Prostate gland (tissue), 2 donors: ENCODE measurements around the gene C11orf91.

Experiments used
- POLR2A ChIP-seq: fragments of 450-650 bp; IDR thresholded peaks from one replicate; pipeline ENCODE4 v1.6.1; 2016; ENCODE audit warnings: antibody characterized with exemption, mild to moderate bottlenecking
- TF ChIP-seq, protein P1 (sequence below), 4 experiments: fragments of 200-600 bp in 2 of 4; fragments of 450-650 bp in 2 of 4; sonication (generic) in 2 of 4; IDR thresholded peaks; 1 replicate in 3 of 4; 2 replicates in 1 of 4; pipeline ENCODE4 v1.5.1; 2016 to 2019; ENCODE audit warnings: antibody characterized with exemption in 4 of 4, mild to moderate bottlenecking in 2 of 4, moderate library complexity in 2 of 4

DNA sequence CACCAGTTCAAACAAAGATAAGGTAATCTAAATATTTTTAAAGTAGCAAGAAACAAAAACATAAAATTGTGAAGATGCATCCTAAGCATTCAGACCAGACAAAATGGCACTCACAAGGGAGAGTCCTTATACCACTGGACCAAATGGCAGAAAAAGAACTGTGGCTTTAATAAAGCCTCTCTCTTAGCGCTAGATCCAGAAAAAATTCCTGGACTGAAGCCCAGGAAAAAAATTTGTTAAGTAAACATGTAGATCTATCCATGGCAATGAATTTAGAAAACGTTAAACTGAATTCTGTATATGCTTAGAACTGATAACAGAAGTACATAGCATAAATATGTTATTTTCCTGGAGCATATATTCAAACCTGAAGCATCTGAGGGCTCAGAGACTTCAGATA is 47.4 kb upstream of the C11orf91 start:
- TF ChIP-seq, protein P1, sequence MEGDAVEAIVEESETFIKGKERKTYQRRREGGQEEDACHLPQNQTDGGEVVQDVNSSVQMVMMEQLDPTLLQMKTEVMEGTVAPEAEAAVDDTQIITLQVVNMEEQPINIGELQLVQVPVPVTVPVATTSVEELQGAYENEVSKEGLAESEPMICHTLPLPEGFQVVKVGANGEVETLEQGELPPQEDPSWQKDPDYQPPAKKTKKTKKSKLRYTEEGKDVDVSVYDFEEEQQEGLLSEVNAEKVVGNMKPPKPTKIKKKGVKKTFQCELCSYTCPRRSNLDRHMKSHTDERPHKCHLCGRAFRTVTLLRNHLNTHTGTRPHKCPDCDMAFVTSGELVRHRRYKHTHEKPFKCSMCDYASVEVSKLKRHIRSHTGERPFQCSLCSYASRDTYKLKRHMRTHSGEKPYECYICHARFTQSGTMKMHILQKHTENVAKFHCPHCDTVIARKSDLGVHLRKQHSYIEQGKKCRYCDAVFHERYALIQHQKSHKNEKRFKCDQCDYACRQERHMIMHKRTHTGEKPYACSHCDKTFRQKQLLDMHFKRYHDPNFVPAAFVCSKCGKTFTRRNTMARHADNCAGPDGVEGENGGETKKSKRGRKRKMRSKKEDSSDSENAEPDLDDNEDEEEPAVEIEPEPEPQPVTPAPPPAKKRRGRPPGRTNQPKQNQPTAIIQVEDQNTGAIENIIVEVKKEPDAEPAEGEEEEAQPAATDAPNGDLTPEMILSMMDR (IDR thresholded peaks at IDR 0.05): no peak
- no peak for TF ChIP-seq POLR2A
